Lung microvascular endothelial cell (primary cell): Measurements from ENCODE around the gene LYSET. TPM values are rescaled to one million over a fixed set of nuclear protein-coding genes. Genes with fewer than 3 reads are reported as not detected.
A peak's percentile ranks its signal among the peaks of the same experiment; 100 is the strongest.
"Not testable (repeated sequence)": the region's sequence is repeated elsewhere in the genome, so short reads cannot be mapped to it uniquely, and the experiment has no call there.

Experiments
- DNase-seq, 2 donors: peaks; one replicate each; pipeline versions ENCODE4 v3.0.0 to v3.0.0-alpha.2; 2010; ENCODE audit warnings: low read depth in 2 of 2
- total RNA-seq: library from RNA; depleted of rRNA; stranded (reverse); fragments of >200 nt; gene quantifications from 2 replicates; pipeline ENCODE4 v1.2.1, GENCODE V29; 2014

Gene LYSET
- 8.5 and 17.1 TPM in 2 replicates for total RNA-seq

DNA sequence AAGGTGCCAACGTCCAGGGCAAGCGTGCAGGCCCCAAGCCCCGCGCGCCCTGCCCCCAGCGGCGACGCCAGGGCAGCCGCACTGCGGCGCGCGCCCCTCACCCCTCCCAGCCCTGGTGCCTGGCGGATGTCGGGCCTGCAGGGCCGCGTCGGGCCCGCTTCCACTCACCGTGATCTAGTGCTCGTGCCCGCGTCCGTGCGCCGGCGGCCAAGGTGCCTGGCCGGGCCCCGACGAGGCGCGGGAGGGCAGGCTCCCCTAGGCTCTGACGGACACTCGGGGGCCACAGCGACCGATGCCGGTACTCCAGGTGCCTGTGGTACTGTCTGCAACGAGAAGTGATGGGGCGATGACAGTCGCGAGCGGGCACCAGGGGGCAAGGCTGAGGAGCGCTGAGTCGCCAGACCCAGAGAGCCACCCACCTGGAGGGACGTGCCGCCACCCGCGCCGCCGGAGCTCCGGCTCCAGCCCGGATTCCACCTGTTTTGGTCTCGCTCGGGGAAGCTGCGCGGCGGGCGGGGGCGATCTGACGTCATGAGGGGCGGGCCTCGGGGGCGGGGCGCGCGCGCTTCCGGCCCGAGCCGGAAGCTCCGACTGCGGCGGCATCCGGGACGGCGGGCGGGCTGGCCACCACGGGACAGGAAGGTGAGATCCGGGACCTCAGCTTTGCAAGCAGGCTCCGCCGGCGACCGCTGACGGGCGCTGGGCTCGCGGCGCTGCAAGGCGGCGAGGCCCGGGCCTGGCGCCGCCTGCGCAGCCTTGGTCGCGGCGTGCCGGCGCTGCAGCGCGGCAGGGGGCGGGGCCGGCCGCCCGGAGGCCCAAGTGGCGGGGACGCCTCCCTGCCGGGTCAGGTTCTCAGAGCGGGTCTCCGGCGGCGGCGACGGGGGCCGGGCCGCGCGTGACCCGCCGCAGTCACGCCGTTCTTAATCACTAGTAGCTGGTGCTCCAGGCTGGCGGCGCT is at the start of gene LYSET, which contains the start of gene MOAP1:
Gene LYSET (plus strand): TSS at position 927 of the 958 bp plus-strand sequence. CDS start 89 bp downstream, outside the sequence.
Gene MOAP1 (minus strand): TSS at position 507 of the 958 bp plus-strand sequence. CDS start 655 bp downstream, outside the sequence.
- DNase-seq, result peak; percentile 94 to 96

DNA sequence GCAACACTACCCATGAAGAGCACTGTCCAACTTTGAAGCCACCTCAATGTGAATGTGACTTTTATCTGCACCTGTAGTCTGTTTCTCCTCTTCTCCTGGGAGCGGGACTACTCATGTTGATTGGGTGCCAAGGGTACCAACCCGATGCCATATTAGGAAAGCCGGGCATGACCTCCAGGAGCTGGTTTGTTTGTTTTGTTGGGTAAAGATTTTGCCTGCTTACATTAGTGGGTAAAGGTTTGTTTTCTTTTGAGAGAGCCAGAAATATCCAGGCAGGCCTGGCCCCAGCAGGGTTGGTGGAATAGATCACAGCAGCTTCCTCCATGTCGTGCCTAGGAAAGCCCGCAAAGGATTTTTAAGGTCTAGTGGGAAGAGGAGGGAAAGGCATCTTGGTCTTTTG is 49.7 kb upstream of the LYSET start:
- DNase-seq, result no peak

- no peak for DNase-seq
Measured at GRCh38 chr14:93136009-93136408, 49.1 kb upstream of the LYSET start.

DNA sequence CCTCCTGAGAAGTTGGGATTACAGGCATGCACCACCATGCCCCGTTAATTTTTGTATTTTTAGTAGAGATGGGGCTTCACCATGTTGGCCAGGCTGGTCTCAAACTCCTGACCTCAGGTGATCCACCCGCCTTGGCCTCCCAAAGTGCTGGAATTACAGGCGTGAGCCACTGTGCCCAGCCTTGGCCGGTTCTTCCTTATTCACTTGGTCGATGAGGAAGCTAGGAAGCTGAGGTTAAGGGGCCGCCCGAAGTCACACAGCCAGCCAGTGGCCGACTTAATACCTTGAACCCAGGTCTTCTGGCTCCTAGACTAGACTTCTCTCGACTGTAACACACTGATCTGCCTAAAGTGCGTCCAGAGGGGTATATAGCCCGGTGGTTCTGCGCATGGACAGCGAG is 48.6 kb upstream of the LYSET start:
- not testable (repeated sequence) for DNase-seq

DNA sequence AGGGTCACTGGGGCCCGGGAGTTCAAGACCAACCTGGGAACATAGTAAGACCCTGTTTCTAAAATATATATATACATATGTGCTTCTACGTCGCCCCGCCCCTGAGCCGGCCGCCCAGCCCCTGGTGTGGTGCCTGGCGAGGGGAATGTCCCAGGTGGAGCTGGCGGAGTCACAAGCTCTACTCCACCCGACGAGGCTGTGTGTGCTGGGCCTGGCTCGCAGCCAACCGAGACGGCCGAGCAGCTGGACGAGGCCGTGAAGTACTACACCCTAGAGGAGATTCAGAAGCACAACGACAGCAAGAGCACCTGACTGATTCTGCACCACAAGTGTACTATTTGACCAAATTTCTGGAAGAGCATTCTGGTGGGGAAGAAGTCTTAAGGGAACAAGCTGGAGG is 47.3 kb upstream of the LYSET start:
- DNase-seq, result peak; percentile 36 to 47

DNA sequence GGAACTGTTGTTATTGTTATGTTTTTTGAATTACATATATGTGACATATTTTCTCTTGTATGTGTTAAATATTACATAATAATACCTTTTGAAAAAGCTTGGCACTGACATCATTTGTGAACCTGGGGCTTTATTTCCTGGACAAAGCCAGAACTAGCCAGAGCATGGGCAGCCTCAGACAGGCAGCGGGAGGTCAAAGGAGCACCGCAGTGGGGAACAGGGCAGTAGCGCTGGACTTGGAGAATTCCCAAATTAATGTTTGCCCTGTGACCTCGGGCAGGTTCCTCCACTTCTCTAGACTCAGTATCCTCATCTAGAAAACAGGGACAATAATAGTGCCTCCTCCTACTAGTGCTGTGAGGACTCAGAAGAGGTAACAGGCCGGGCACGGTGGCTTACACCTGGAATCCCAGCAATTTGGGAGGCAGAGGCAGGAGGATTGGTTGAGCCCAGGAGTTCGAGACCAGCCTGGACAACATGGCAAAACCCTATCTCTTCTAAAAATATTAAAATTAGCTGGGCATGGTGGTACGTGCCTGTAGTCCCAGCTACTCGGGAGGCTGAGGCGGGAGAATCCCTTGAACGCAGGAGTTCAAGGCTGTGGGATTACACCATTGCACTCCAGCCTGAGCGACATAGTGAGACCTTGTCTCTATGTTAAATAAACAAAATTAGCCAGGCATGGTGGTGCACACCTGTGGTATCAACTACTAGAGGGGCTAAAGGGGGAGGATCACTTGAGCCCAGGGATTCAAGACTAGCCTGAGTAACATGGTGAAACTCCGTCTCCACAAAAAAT is 42.1 kb upstream of the LYSET start:
- DNase-seq, result no peak

- no peak for DNase-seq
Measured at GRCh38 chr14:93146119-93146518, 39.0 kb upstream of the LYSET start.

DNA sequence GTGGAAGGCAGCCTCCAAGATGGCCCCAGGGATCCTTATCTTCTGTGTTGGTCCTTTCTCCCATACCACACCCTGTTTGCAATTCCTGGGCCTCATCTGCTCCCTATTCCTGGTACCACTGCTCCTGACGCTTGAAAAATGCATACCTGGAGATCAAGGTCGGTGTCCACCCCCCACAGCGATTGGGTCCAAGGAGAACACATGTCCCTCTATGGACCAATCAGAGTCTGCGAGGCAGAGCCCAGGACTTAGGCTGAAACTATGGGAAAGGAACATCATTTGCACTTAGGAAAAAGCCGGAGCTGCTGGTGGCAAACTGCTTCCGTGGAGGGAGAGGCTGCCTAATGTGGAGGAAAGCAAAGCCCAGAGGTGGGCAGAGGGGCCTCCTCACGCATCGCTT is 36.1 kb upstream of the LYSET start:
- DNase-seq, result no peak

DNA sequence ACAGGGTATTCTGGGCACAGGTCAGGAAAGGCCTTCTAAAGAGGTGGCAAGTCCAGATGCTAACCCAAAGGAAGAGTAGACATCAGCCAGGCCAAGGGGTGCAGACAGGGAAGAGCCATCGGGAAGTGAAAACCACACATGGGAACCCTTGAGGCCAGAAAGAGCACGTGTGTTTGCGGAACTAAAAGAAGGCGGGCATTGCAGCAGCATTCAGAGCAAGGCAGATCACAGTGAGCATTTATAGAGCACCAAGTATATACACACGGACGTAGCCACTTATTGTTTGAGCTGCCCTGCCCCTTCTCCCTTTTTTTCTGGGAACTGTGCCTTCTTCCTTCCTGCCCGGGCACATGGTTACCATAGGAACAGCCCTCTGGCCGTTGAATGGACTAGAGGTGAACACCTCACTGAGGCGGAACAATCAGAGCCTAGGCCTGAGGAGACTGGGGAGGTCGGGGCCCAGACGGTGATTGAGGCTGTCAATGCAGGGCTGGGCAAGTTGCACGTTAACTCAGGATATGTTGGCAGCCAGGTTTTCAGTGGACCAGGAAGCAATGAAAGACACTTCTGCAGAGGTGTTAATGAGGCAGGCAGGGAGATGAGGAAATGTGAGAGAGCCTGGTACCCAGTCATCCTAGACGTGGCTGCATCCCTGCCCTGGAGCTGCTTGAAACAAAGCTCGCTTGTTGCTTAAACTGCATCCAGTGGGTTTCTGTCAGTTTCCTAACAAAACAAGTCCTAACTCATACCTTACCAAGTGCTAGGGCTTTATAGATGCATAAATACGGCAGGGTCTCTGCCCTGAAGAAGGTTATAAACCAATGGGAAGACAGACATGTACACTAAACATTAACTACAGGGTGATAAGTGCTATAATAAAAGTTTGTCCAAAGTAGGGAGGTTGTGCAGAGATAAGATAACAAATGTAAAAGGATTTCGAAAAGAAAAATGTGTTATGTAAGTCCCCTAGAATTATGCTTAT is 34.6 kb upstream of the LYSET start:
- peak in 1 of 2 donors; percentile 49 for DNase-seq

- DNase-seq, result no peak
Measured at GRCh38 chr14:93153121-93153520, 32.0 kb upstream of the LYSET start.

GRCh38 chr14:93155667-93156066 is 29.4 kb upstream of the LYSET start:
- DNase-seq, result no peak

- DNase-seq, result no peak
Measured at GRCh38 chr14:93156693-93157369, 28.3 kb upstream of the LYSET start.

DNA sequence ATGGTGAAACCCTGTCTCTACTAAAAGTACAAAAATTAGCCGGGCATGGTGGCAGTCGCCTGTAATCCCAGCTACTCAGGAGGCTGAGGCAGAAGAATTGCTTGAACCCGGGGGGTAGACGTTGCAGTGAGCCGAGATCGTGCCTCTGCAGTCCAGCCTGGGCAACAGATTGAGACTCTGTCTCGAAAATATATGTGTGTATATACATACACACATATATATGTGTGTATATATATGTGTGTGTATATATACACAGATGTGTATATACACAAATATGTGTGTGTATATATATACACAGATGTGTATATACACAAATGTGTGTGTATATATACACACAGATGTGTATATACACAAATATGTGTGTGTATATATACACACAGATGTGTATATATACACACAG is 26.8 kb upstream of the LYSET start:
- DNase-seq, result not testable (repeated sequence)

- not testable (repeated sequence) for DNase-seq
Measured at GRCh38 chr14:93159625-93160352, 25.3 kb upstream of the LYSET start.

- peak; percentile 6 to 36 for DNase-seq
Measured at GRCh38 chr14:93160353-93160801, 24.7 kb upstream of the LYSET start.

GRCh38 chr14:93161411-93161940 is 23.6 kb upstream of the LYSET start:
- no peak for DNase-seq

DNA sequence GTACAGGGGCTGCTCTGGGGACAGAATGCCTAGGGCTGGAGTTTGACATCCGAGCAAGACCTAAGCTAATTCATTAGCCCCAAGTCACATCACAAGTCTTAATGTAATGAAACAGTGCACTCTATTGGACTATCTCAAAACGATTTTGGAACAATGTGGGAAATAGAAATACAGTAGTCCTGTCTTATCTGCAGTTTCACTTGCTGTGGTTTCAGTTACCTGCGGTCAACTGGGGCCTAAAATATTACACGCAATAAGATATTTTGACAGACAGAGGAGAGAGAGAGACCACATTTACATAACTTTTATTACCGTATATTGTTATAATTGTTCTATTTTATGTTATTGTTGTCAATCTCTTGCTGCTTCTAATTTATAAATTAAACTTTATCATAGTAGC is 21.6 kb upstream of the LYSET start:
- no peak for DNase-seq

DNA sequence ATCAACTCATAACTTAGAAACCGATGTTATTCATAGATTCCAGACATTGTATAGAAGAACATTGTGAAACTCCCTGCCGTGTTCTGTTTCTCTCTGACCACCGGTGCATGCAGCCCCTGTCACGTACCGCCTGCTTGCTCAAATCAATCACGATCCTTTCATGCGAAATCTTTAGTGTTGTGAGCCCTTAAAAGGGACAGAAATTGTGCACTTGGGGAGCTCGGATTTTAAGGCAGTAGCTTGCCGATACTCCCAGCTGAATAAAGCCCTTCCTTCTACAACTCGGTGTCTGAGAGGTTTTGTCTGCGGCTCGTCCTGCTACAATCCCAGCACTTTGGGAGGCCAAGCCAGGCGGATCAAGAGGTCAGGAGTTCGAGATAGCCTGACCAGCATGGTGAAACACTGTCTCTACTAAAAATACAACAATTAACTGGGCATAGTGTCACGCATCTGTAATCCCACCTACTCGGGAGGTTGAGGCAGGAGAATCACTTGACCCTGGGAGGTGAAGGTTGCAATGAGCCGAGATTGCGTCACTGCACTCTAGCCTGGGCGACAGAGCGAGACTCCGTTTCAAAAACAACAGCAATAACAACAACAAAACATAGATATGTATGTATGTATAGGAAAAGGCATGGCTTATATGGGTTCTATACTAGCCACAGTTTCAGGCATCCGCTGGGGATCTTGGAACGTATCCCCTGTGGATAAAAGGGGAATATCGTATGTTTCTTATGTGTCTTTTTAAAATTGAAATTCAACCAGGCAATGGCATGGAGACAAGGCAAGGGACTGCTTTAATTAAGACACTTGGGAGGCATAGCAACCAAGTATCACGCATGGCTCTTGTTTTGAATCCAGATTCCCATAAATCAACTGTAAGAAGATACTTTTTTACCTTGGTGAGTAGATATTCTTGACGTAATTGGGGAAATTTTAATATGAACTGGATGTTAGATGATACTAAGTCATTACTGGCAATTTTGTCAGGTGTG is 19.5 kb upstream of the LYSET start:
- not testable (repeated sequence) for DNase-seq
